Measurements from ENCODE around the gene LHX6. TPM values are rescaled to one million over a fixed set of nuclear protein-coding genes. Genes with fewer than 3 reads are reported as not detected.

LHX6 gene
- total and polyA plus RNA-seq, 2 of the 4 experiments (the other 2 are of a cell fraction), result under 0.01 to 0.05 TPM

GRCh38 chr9:122225312-122226141, 3.2 kb downstream of the LHX6 start (continued):
- TF ChIP-seq BHLHE40 (IDR thresholded peaks at IDR 0.05; ENCODE audit: low read depth, low read length) (no peak), POLR2A (IDR thresholded peaks at IDR 0.05; ENCODE audit: low read depth, low read length) (no peak)

- no peak overlapping the region for H2BK15ac ChIP-seq (ENCODE audit: low read depth, low read length)
- TF ChIP-seq POLR2A (IDR thresholded peaks at IDR 0.05; ENCODE audit: low read depth, low read length), result no peak
- TF ChIP-seq ELK1 (IDR thresholded peaks at IDR 0.05; ENCODE audit: borderline replicate concordance, low read depth, low read length), result no peak
- TF ChIP-seq FOS (IDR thresholded peaks at IDR 0.05; ENCODE audit: low read depth, low read length), result no peak
- TF ChIP-seq RFX5 (IDR thresholded peaks at IDR 0.05; ENCODE audit: low read depth, low read length), result no peak
- TF ChIP-seq CEBPB (IDR thresholded peaks at IDR 0.05; ENCODE audit: low read depth, low read length), result no peak
- TF ChIP-seq RAD21 (IDR thresholded peaks at IDR 0.05; ENCODE audit: low read length), result no peak
- CTCF ChIA-PET, result no interaction called here
These were observed 5.3 kb downstream of the LHX6 start for GRCh38 chr9:122223435-122223834.

More at GRCh38 chr9:122223435-122223834, 5.3 kb downstream of the LHX6 start:
- WGBS, 2 experiments (ENCODE audit: extremely low coverage in 2 of 2, insufficient read length in 1 of 2), result 50% methylated on average over 1 of the region's 5 CpGs; no CpG with 5 or more reads in 1 of the 2 experiments
- H3K4me1 ChIP-seq (ENCODE audit: control insufficient read depth, insufficient read depth, low read length), result peaks cover 2% of the 10 kb centered on the region; the same call in 1 of the 2 replicates
- no peak overlapping the region for H2AK9ac ChIP-seq (replicated peaks; ENCODE audit: low read depth, low read length, poor library complexity)
- no peak overlapping the region for H2AFZ ChIP-seq (replicated peaks; ENCODE audit: low read length, poor library complexity)
- H3K9me3 ChIP-seq (ENCODE audit: control insufficient read depth, insufficient read depth, low read length), result peaks cover 6% of the 10 kb centered on the region
- H3K4ac ChIP-seq (ENCODE audit: low read depth, low read length), result no peak overlapping the region
- H3K4me3 ChIP-seq (ENCODE audit: insufficient read depth, low read depth, low read length), result no peak overlapping the region
- no peak overlapping the region for H3K4me2 ChIP-seq (ENCODE audit: low read depth, low read length)
- intact Hi-C loops (cut with micrococcal nuclease), result no loop called here
- H2BK5ac ChIP-seq (ENCODE audit: low read depth, low read length, poor library complexity, severe bottlenecking), result no peak overlapping the region
- POLR2A ChIA-PET (ENCODE audit: unreplicated experiment), result no interaction called here
- H3K79me1 ChIP-seq (ENCODE audit: low read depth in 1 of 2, low read length in 2 of 2), result no peaks in the 10 kb centered on the region
- ATAC-seq (ENCODE audit: low read depth) (no peak), DNase-seq (no peak)
- no peak overlapping the region for H3K27ac ChIP-seq (ENCODE audit: insufficient read depth, low read length)
- dilution Hi-C loops (cut with HindIII; ENCODE audit: low sequenced_read_pairs, unreplicated experiment), result no loop called here
- peaks cover 99% of the 10 kb centered on the region for H3K27me3 ChIP-seq (ENCODE audit: control insufficient read depth, insufficient read depth, low read length)
- H2BK20ac ChIP-seq (ENCODE audit: low read depth, low read length), result no peak overlapping the region
- no TSS peak for BruUV-seq (replicated peaks)
- in situ Hi-C loops (cut with MboI; ENCODE audit: low sequenced_read_pairs), result no loop called here
- H3K9ac ChIP-seq (ENCODE audit: low read depth, low read length), result no peak overlapping the region
- H3K9me1 ChIP-seq (ENCODE audit: insufficient read depth, low read length), result 0 out of 2 replicates have a peak, but pooled peaks cover 4% of the 10 kb centered on the region
- no peak overlapping the region for H3K56ac ChIP-seq (ENCODE audit: extremely low read depth, insufficient read depth, low read length)
- H3K23ac ChIP-seq (ENCODE audit: low read depth, low read length), result no peak overlapping the region
- no peak overlapping the region for H3K14ac ChIP-seq (replicated peaks; ENCODE audit: low read depth, low read length)
- no peak overlapping the region for H2AK5ac ChIP-seq (ENCODE audit: low read depth, low read length)
- no peak overlapping the region for H3K18ac ChIP-seq (ENCODE audit: low read depth, low read length)
- H4K5ac ChIP-seq (ENCODE audit: low read depth, low read length), result no peak overlapping the region
- no peak overlapping the region for H2BK120ac ChIP-seq (ENCODE audit: low read depth, low read length)
- no peaks in the 10 kb centered on the region for H3K36me3 ChIP-seq (ENCODE audit: control insufficient read depth, insufficient read depth, low read length)
- H4K91ac ChIP-seq (ENCODE audit: insufficient read depth, low read depth, low read length), result no peak overlapping the region
- peaks cover 15% of the 10 kb centered on the region; the same call in 1 of the 2 replicates for H4K20me1 ChIP-seq (ENCODE audit: insufficient read depth, low read length)
- H4K8ac ChIP-seq (ENCODE audit: low read depth in 2 of 2, low read length in 2 of 2), result no peak overlapping the region
